ENCODE data around the gene MTMR12.

DNA sequence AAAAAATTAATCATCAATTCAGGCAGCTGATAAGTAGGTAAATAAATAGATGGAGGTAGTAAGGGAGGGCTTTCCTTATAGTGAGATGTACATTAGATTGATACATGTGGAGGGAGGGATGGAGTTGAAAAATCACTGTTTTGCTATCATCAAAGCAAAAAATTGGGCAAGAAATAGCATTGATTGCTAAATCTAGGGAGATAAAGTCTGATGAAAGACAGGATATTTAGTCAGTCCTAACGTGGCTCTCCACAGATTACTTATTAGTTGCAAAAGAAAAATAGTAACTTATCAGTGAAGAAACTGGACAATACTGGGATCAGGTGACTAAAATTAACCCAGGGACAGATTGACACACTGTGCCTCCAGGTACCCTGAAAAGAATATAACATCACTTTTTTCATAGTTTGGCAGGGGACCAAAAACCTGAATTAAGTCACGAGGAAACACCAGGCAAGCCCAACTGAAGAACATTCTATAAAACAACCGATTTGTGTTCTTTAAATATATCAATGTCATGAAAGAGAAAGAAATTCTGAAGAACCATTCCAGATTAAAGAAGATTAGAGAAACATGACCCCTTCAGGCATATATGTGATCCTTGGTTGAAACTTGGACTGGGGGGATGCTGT lies 111.5 kb downstream of the MTMR12 start:
- TF ChIP-seq, protein P1, sequence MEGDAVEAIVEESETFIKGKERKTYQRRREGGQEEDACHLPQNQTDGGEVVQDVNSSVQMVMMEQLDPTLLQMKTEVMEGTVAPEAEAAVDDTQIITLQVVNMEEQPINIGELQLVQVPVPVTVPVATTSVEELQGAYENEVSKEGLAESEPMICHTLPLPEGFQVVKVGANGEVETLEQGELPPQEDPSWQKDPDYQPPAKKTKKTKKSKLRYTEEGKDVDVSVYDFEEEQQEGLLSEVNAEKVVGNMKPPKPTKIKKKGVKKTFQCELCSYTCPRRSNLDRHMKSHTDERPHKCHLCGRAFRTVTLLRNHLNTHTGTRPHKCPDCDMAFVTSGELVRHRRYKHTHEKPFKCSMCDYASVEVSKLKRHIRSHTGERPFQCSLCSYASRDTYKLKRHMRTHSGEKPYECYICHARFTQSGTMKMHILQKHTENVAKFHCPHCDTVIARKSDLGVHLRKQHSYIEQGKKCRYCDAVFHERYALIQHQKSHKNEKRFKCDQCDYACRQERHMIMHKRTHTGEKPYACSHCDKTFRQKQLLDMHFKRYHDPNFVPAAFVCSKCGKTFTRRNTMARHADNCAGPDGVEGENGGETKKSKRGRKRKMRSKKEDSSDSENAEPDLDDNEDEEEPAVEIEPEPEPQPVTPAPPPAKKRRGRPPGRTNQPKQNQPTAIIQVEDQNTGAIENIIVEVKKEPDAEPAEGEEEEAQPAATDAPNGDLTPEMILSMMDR (conservative IDR thresholded peaks at IDR 0.05; ENCODE audit: low read depth in 2 of 2) = no peak
- TF ChIP-seq, protein P2, sequence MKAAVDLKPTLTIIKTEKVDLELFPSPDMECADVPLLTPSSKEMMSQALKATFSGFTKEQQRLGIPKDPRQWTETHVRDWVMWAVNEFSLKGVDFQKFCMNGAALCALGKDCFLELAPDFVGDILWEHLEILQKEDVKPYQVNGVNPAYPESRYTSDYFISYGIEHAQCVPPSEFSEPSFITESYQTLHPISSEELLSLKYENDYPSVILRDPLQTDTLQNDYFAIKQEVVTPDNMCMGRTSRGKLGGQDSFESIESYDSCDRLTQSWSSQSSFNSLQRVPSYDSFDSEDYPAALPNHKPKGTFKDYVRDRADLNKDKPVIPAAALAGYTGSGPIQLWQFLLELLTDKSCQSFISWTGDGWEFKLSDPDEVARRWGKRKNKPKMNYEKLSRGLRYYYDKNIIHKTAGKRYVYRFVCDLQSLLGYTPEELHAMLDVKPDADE (IDR thresholded peaks at IDR 0.05) = no peak
- TF ChIP-seq EZH2 (IDR thresholded peaks at IDR 0.05; ENCODE audit: low read depth, unreplicated experiment) = no peak
- no peak for TF ChIP-seq POLR2AphosphoS5 (IDR thresholded peaks at IDR 0.05; ENCODE audit: low read depth)
- no peak for TF ChIP-seq CREB1 (CRISPR knock-in tag; IDR thresholded peaks at IDR 0.05; ENCODE audit: low read depth)
- no peak for TF ChIP-seq EZH2phosphoT487 (IDR thresholded peaks at IDR 0.05; ENCODE audit: unreplicated experiment)
- TF ChIP-seq JUNB (IDR thresholded peaks at IDR 0.05; ENCODE audit: unreplicated experiment) = no peak
- TF ChIP-seq STAT1 (IDR thresholded peaks at IDR 0.05; ENCODE audit: unreplicated experiment) = no peak
- TF ChIP-seq, protein P3, sequence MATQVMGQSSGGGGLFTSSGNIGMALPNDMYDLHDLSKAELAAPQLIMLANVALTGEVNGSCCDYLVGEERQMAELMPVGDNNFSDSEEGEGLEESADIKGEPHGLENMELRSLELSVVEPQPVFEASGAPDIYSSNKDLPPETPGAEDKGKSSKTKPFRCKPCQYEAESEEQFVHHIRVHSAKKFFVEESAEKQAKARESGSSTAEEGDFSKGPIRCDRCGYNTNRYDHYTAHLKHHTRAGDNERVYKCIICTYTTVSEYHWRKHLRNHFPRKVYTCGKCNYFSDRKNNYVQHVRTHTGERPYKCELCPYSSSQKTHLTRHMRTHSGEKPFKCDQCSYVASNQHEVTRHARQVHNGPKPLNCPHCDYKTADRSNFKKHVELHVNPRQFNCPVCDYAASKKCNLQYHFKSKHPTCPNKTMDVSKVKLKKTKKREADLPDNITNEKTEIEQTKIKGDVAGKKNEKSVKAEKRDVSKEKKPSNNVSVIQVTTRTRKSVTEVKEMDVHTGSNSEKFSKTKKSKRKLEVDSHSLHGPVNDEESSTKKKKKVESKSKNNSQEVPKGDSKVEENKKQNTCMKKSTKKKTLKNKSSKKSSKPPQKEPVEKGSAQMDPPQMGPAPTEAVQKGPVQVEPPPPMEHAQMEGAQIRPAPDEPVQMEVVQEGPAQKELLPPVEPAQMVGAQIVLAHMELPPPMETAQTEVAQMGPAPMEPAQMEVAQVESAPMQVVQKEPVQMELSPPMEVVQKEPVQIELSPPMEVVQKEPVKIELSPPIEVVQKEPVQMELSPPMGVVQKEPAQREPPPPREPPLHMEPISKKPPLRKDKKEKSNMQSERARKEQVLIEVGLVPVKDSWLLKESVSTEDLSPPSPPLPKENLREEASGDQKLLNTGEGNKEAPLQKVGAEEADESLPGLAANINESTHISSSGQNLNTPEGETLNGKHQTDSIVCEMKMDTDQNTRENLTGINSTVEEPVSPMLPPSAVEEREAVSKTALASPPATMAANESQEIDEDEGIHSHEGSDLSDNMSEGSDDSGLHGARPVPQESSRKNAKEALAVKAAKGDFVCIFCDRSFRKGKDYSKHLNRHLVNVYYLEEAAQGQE (IDR thresholded peaks at IDR 0.05; ENCODE audit: unreplicated experiment) = no peak
- no peak for TF ChIP-seq ZNF114 (CRISPR knock-in tag; IDR thresholded peaks at IDR 0.05)
- no peak for TF ChIP-seq ZNF331 (CRISPR knock-in tag; IDR thresholded peaks at IDR 0.05; ENCODE audit: low read depth)
- TF ChIP-seq NANOG (IDR thresholded peaks at IDR 0.05; ENCODE audit: borderline replicate concordance) = no peak

Measured in GM23338 (cell line).